OCI-LY7 (cell line): ENCODE results near the gene NCOA5. TPM values are rescaled to one million over a fixed set of nuclear protein-coding genes. Genes with fewer than 3 reads are reported as not detected.

Experiments
- BruUV-seq: library from RNA; stranded (reverse); fragments of 400-500 nt; replicated peaks from 2 replicates; lab custom pipeline; 2021; lab: Mats Ljungman, UMichigan
- CTCF ChIA-PET: fragments of 300-600 bp; sonication (Branson Sonifier 250); formaldehyde crosslinking; loops from one replicate; lab custom pipeline; 2022; ENCODE audit warnings: antibody characterized with exemption; ENCODE audit not compliant: unreplicated experiment; lab: Charles Lee
- POLR2A ChIA-PET: fragments of 300-600 bp; sonication (Branson Sonifier 250); formaldehyde crosslinking; loops from one replicate; lab custom pipeline; 2022; ENCODE audit warnings: antibody characterized with exemption; lab: Charles Lee
- DNase-seq: peaks from one replicate; pipeline ENCODE4 v3.0.0-alpha.2; 2015; ENCODE audit warnings: low spot score
- H2AFZ ChIP-seq: fragments of 200-600 bp; sonication (generic), shearing (Covaris generic); 2 replicates; pipeline ENCODE4 v1.6.1; 2014; ENCODE audit warnings: mild to moderate bottlenecking, antibody characterized with exemption, low read length, moderate library complexity
- H3K27ac ChIP-seq: fragments of 200-600 bp; sonication (generic); 2 replicates; pipeline ENCODE4 v1.5.1; 2014; ENCODE audit warnings: mixed run types, low read depth, mild to moderate bottlenecking, moderate library complexity, low read length, inconsistent platforms; ENCODE audit not compliant: poor library complexity, severe bottlenecking
- H3K36me3 ChIP-seq: fragments of 200-600 bp; sonication (generic); 2 replicates; pipeline ENCODE4 v1.6.1; 2014; ENCODE audit warnings: mild to moderate bottlenecking, antibody characterized with exemption, low read length, moderate library complexity, mixed read lengths; ENCODE audit not compliant: insufficient read depth
- H3K4me1 ChIP-seq: fragments of 200-600 bp; sonication (generic); 2 replicates; pipeline ENCODE4 v1.5.1; 2014; ENCODE audit warnings: mild to moderate bottlenecking, low read length; ENCODE audit not compliant: insufficient read depth, poor library complexity, severe bottlenecking
- H3K4me2 ChIP-seq: fragments of 200-600 bp; sonication (generic); 2 replicates; pipeline ENCODE4 v1.6.1; 2014; ENCODE audit warnings: mild to moderate bottlenecking, low read length
- H3K4me3 ChIP-seq: fragments of 200-600 bp; sonication (generic); 2 replicates; pipeline ENCODE4 v1.5.1; 2014; ENCODE audit warnings: mild to moderate bottlenecking, low read depth, low read length; ENCODE audit not compliant: poor library complexity, severe bottlenecking
- H3K79me2 ChIP-seq: fragments of 200-600 bp; sonication (generic); 2 replicates; pipeline ENCODE4 v1.6.1; 2016; ENCODE audit warnings: low read depth, mild to moderate bottlenecking, low read length, moderate library complexity, mixed read lengths; ENCODE audit not compliant: insufficient read depth
- H3K9me2 ChIP-seq: fragments of 200-600 bp; sonication (generic); 2 replicates; pipeline ENCODE4 v1.6.1; 2016; ENCODE audit warnings: mild to moderate bottlenecking, low read length, mixed read lengths; ENCODE audit not compliant: insufficient read depth
- H3K9me3 ChIP-seq: fragments of 200-600 bp; sonication (generic); 2 replicates; pipeline ENCODE4 v1.6.1; 2014; ENCODE audit warnings: mild to moderate bottlenecking, mixed run types, low read length, mixed read lengths
- H4K20me1 ChIP-seq: fragments of 200-600 bp; sonication (generic); 2 replicates; pipeline ENCODE4 v1.6.1; 2014; ENCODE audit warnings: mild to moderate bottlenecking, antibody characterized with exemption, low read length, moderate library complexity, mixed read lengths; ENCODE audit not compliant: insufficient read depth
- CTCF ChIP-seq: fragments of 200-600 bp; sonication (generic); conservative IDR thresholded peaks from 2 replicates; pipeline ENCODE4 v1.5.1; 2014; ENCODE audit warnings: mild to moderate bottlenecking, antibody characterized with exemption, low read length, moderate library complexity, mixed read lengths
- EZH2phosphoT487 ChIP-seq: fragments of 200-600 bp; sonication (generic); IDR thresholded peaks from 2 replicates; pipeline ENCODE4 v1.6.1; 2018; ENCODE audit warnings: low read depth, borderline replicate concordance, mild to moderate bottlenecking, mixed run types, antibody characterized with exemption, low read length, moderate library complexity, mixed read lengths
- intact Hi-C: fragments of 100-400 bp; cut with micrococcal nuclease; formaldehyde crosslinking; loops from one replicate; pipeline ENCODE4 v1.10.0; 2022; ENCODE audit not compliant: unreplicated experiment
- total RNA-seq, 2 experiments: library from RNA; depleted of rRNA in 1 of 2; stranded (reverse); fragments of >200 nt in 1 of 2; shearing (Covaris generic) in 1 of 2; gene quantifications; 2 replicates each; pipeline ENCODE4 v1.2.3, GENCODE V29; 2014 to 2022

The NCOA5 gene
- total RNA-seq, 2 experiments from 2014 or later = 23.4 to 33.7 TPM

- Histone ChIP-seq H3K4me3 (peak overlapping the region; percentile 81), H3K36me3 (peaks cover 38% of the 10 kb centered on the region), H3K27ac (peak overlapping the region; percentile 90), H3K9me3 (no peaks in the 10 kb centered on the region), H3K4me1 (peaks cover 29% of the 10 kb centered on the region), H3K79me2 (peaks cover 33% of the 10 kb centered on the region), H3K4me2 (peak overlapping the region; percentile 91), H4K20me1 (peaks cover 12% of the 10 kb centered on the region; the same call in 1 of the 2 replicates), H3K9me2 (no peaks in the 10 kb centered on the region), H2AFZ (no peak overlapping the region)
- intact Hi-C loops = loop anchor here (2.0 kb wide), 1 partner anchor 31 kb away; the partner anchor contains the start of gene NCOA5
- ChIA-PET CTCF (interaction anchor here (0.8 kb wide), 1 partner anchor 244 kb away, joined by 3 read pairs; no protein-coding TSS in a partner anchor), POLR2A (interaction anchor here (0.5 to 1.5 kb wide), 3 partner anchors 19 to 43 kb away, joined by 3 read pairs; no protein-coding TSS in a partner anchor)
- TSS peak; percentile 52 for BruUV-seq
- TF ChIP-seq EZH2phosphoT487 = no peak
- no peak for TF ChIP-seq CTCF
- DNase-seq = peak; percentile 20
Observed at GRCh38 chr20:46119547-46119946, 29.8 kb upstream of the NCOA5 start.

GRCh38 chr20:46119028-46119546, 29.3 kb upstream of the NCOA5 start:
- H3K4me3 ChIP-seq = peak overlapping the region; percentile 81
- peaks cover 33% of the 10 kb centered on the region for H3K79me2 ChIP-seq
- DNase-seq = peak; percentile 80
- POLR2A ChIA-PET = no interaction called here
- no peak for TF ChIP-seq CTCF
- TF ChIP-seq EZH2phosphoT487 = no peak
- BruUV-seq = no TSS peak
- CTCF ChIA-PET = no interaction called here
- H3K4me2 ChIP-seq = peak overlapping the region; percentile 91
- peaks cover 34% of the 10 kb centered on the region for H3K36me3 ChIP-seq
- no peaks in the 10 kb centered on the region for H3K9me2 ChIP-seq
- no peaks in the 10 kb centered on the region for H3K9me3 ChIP-seq
- H4K20me1 ChIP-seq = peaks cover 12% of the 10 kb centered on the region; the same call in 1 of the 2 replicates
- peak overlapping the region; percentile 90 for H3K27ac ChIP-seq
- H3K4me1 ChIP-seq = peaks cover 29% of the 10 kb centered on the region
- intact Hi-C loops = loop anchor here (2.0 kb wide), 1 partner anchor 30 kb away; the partner anchor contains the start of gene NCOA5
- H2AFZ ChIP-seq = no peak overlapping the region

GRCh38 chr20:46118481-46119020, 28.8 kb upstream of the NCOA5 start:
- CTCF ChIA-PET = no interaction called here

More at GRCh38 chr20:46118481-46119020, 28.8 kb upstream of the NCOA5 start:
- Histone ChIP-seq H3K9me3 (no peaks in the 10 kb centered on the region), H3K4me1 (peaks cover 29% of the 10 kb centered on the region), H3K27ac (peak overlapping the region; percentile 90), H2AFZ (peak overlapping the region; percentile 88; the same call in 1 of the 2 replicates), H3K79me2 (peaks cover 33% of the 10 kb centered on the region), H3K4me2 (peak overlapping the region; percentile 91), H3K9me2 (no peaks in the 10 kb centered on the region), H4K20me1 (peaks cover 12% of the 10 kb centered on the region; the same call in 1 of the 2 replicates), H3K36me3 (peaks cover 28% of the 10 kb centered on the region), H3K4me3 (peak overlapping the region; percentile 81)
- peak; percentile 72 for DNase-seq
- TF ChIP-seq CTCF (no peak), EZH2phosphoT487 (no peak)
- intact Hi-C loops = loop anchor here (2.0 kb wide), 1 partner anchor 30 kb away; the partner anchor contains the start of gene NCOA5
- POLR2A ChIA-PET = no interaction called here
- no TSS peak for BruUV-seq
